A549 (cell line): ENCODE results near the gene ASB1.

Source experiments
- CEBPB ChIP-seq, 2 experiments: fragments of >200 bp in 1 of 2; sonication (Bioruptor Twin) in 1 of 2; formaldehyde crosslinking in 1 of 2; IDR thresholded peaks; 2 replicates each; pipeline ENCODE4 v1.6.1; 2012 to 2016
- CTCF ChIP-seq: fragments of >200 bp; sonication (Bioruptor Twin); formaldehyde crosslinking; IDR thresholded peaks from 3 replicates; pipeline ENCODE4 v1.5.1; 2016
- GATA3 ChIP-seq: IDR thresholded peaks from 2 replicates; pipeline ENCODE4 v1.6.1; 2012; ENCODE audit warnings: borderline replicate concordance
- MAFK ChIP-seq: fragments of 450-650 bp; IDR thresholded peaks from 2 replicates; pipeline ENCODE4 v1.6.1; 2014; ENCODE audit not compliant: partially characterized antibody
- NPAS2 ChIP-seq: fragments of 250-450 bp; sonication (Bioruptor Pico); IDR thresholded peaks from 2 replicates; pipeline ENCODE4 v1.8.0; 2022; ENCODE audit warnings: mild to moderate bottlenecking, moderate library complexity, borderline replicate concordance
- PBX3 ChIP-seq: IDR thresholded peaks from 2 replicates; pipeline ENCODE4 v1.6.1; 2012
- POLR2A ChIP-seq: IDR thresholded peaks from 2 replicates; pipeline ENCODE4 v1.6.1; 2012; ENCODE audit warnings: mild to moderate bottlenecking, low read length
- RCOR1 ChIP-seq: fragments of 150-350 bp; IDR thresholded peaks from 2 replicates; pipeline ENCODE4 v1.6.1; 2014; ENCODE audit warnings: antibody characterized with exemption, low read length, low read depth
- RFX5 ChIP-seq: fragments of 450-650 bp; IDR thresholded peaks from 2 replicates; pipeline ENCODE4 v1.7.1; 2014; ENCODE audit warnings: antibody characterized with exemption, mild to moderate bottlenecking, moderate library complexity
- USF2 ChIP-seq: fragments of 450-650 bp; IDR thresholded peaks from 2 replicates; pipeline ENCODE4 v1.6.1; 2014; ENCODE audit warnings: antibody characterized with exemption

GRCh38 chr2:238458651-238459050 is 31.9 kb downstream of the ASB1 start:
- TF ChIP-seq CTCF: no peak
- TF ChIP-seq USF2: no peak
- TF ChIP-seq POLR2A: no peak
- TF ChIP-seq MAFK: no peak
- no peak for TF ChIP-seq PBX3
- no peak for TF ChIP-seq RCOR1
- no peak for TF ChIP-seq GATA3
- TF ChIP-seq CEBPB (IDR thresholded peaks at IDR 0.05): no peak
- TF ChIP-seq NPAS2 (CRISPR knock-in tag): no peak
- no peak for TF ChIP-seq RFX5
